ENCODE data around the gene ITPK1. TPM values are rescaled to one million over a fixed set of nuclear protein-coding genes. Genes with fewer than 3 reads are reported as not detected.
A peak's percentile ranks its signal among the peaks of the same experiment; 100 is the strongest.

ITPK1 gene
- total and polyA plus RNA-seq, 2 experiments from 2014 or later, result 35.9 to 101 TPM

- TF ChIP-seq CTCF (conservative IDR thresholded peaks at IDR 0.05; ENCODE audit: low read depth in 2 of 2), result no peak
- no peak for TF ChIP-seq ZNF462 (CRISPR knock-in tag; IDR thresholded peaks at IDR 0.05)
- TF ChIP-seq CREB1 (CRISPR knock-in tag; IDR thresholded peaks at IDR 0.05; ENCODE audit: low read depth), result no peak
These were observed 97.8 kb downstream of the ITPK1 start (continued) for GRCh38 chr14:93017898-93018297.

GRCh38 chr14:93017301-93017797 is 98.4 kb downstream of the ITPK1 start:
- Mint-ChIP-seq H3K36me3 (ENCODE audit: low read depth) (peaks cover 3% of the 10 kb centered on the region; the same call in 1 of the 3 replicates), H3K4me1 (peaks cover 62% of the 10 kb centered on the region), H3K4me3 (no peak overlapping the region), H3K27ac (no peak overlapping the region), H3K9me3 (no peaks in the 10 kb centered on the region), H3K27me3 (ENCODE audit: insufficient read depth, low read depth, poor library complexity) (peaks cover 26% of the 10 kb centered on the region)
- Histone ChIP-seq H3K27ac (ENCODE audit: low read depth) (no peak overlapping the region), H3F3A (replicated peaks; ENCODE audit: low read depth) (no peaks in the 10 kb centered on the region), H3K79me2 (replicated peaks; ENCODE audit: insufficient read depth) (peaks cover 48% of the 10 kb centered on the region), H4K20me1 (replicated peaks; ENCODE audit: insufficient read depth) (peaks cover 12% of the 10 kb centered on the region), H3K4me3 (no peak overlapping the region), H3K4me1 (ENCODE audit: insufficient read depth) (peaks cover 17% of the 10 kb centered on the region; the same call in 1 of the 2 replicates), H3K4me2 (0 out of 2 replicates have a peak overlapping the region, but pooled peaks have one; percentile 10), H3K27me3 (ENCODE audit: insufficient read depth) (no peaks in the 10 kb centered on the region), H3K9me2 (ENCODE audit: insufficient read depth) (no peaks in the 10 kb centered on the region), H3K36me3 (ENCODE audit: insufficient read depth) (no peaks in the 10 kb centered on the region), H2AFZ (no peak overlapping the region)
- DNase-seq (ENCODE audit: low spot score) (no peak), ATAC-seq (no peak; the same call in 2 of the 3 replicates)
- no peak for TF ChIP-seq ZNF114 (CRISPR knock-in tag; IDR thresholded peaks at IDR 0.05)
- TF ChIP-seq ETS1 (IDR thresholded peaks at IDR 0.05), result no peak
- TF ChIP-seq ZNF462 (CRISPR knock-in tag; IDR thresholded peaks at IDR 0.05), result no peak

Data from GM23338 (cell line).